ENCODE results near the gene LNPK.
"Not testable (repeated sequence)": the region's sequence is repeated elsewhere in the genome, so short reads cannot be mapped to it uniquely, and the experiment has no call there.

The LNPK gene

DNA sequence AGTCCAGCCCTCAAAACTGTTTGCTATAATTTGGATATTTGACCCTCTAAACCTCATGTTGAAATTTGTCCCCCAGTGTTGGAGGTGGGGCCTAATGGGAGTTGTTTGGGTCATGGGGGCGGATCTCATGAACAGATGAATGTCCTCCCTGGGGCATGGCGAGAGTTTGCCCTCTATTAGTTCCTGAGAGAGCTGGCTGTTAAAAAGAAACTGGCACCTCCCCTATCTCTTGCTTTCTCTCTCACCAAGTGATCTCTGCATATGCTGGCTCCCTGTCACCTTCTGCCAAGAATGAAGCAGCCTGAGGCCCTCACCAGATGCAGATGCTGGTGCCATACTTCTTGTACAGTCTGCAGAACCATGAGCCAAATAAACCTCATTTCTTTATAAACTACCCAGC, 12.0 kb downstream of the LNPK start:
- H2AFZ ChIP-seq (ENCODE audit: low read length), result no peak overlapping the region
- DNase-seq, result no peak
- no peak overlapping the region for H3K9ac ChIP-seq (ENCODE audit: low read length)
- H3K9me3 ChIP-seq (replicated peaks; ENCODE audit: insufficient read depth, low read length), result no peaks in the 10 kb centered on the region
- peaks cover 1% of the 10 kb centered on the region; the same call in 1 of the 2 replicates for H3K79me2 ChIP-seq (ENCODE audit: low read length)
- H3K27me3 ChIP-seq (replicated peaks; ENCODE audit: insufficient read depth, low read length), result no peaks in the 10 kb centered on the region
- no peaks in the 10 kb centered on the region for H3K4me1 ChIP-seq (ENCODE audit: low read length)
- TF ChIP-seq EZH2phosphoT487 (IDR thresholded peaks at IDR 0.05; ENCODE audit: low read length) (no peak), EZH2 (optimal IDR thresholded peaks at IDR 0.05; ENCODE audit: low read depth, low read length) (no peak)
- TF ChIP-seq, protein P1, sequence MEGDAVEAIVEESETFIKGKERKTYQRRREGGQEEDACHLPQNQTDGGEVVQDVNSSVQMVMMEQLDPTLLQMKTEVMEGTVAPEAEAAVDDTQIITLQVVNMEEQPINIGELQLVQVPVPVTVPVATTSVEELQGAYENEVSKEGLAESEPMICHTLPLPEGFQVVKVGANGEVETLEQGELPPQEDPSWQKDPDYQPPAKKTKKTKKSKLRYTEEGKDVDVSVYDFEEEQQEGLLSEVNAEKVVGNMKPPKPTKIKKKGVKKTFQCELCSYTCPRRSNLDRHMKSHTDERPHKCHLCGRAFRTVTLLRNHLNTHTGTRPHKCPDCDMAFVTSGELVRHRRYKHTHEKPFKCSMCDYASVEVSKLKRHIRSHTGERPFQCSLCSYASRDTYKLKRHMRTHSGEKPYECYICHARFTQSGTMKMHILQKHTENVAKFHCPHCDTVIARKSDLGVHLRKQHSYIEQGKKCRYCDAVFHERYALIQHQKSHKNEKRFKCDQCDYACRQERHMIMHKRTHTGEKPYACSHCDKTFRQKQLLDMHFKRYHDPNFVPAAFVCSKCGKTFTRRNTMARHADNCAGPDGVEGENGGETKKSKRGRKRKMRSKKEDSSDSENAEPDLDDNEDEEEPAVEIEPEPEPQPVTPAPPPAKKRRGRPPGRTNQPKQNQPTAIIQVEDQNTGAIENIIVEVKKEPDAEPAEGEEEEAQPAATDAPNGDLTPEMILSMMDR (IDR thresholded peaks at IDR 0.05; ENCODE audit: low read length), result no peak
- H3K4me2 ChIP-seq (ENCODE audit: low read depth, low read length), result no peak overlapping the region
- no peak overlapping the region for H3K4me3 ChIP-seq (ENCODE audit: low read length)
- H3F3A ChIP-seq (ENCODE audit: insufficient read depth, low read length), result no peaks in the 10 kb centered on the region
- H3K36me3 ChIP-seq (replicated peaks; ENCODE audit: insufficient read depth, low read length), result peaks cover 6% of the 10 kb centered on the region
- no peaks in the 10 kb centered on the region for H4K20me1 ChIP-seq (ENCODE audit: insufficient read depth, low read length)
- H3K27ac ChIP-seq (ENCODE audit: low read length), result no peak overlapping the region
- no peaks in the 10 kb centered on the region for H3K9me2 ChIP-seq (replicated peaks; ENCODE audit: insufficient read depth, low read length)

DNA sequence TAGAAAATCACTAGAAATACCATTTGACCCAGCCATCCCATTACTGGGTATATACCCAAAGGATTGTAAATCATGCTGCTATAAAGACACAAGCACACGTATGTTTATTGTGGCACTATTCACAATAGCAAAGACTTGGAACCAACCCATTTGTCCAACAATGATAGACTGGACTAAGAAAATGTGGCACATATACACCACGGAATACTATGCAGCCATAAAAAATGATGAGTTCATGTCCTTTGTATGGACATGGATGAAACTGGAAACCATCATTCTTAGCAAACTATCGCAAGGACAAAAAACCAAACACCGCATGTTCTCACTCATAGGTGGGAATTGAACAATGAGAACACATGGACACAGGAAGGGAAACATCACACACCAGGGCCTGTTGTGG, 14.9 kb downstream of the LNPK start:
- H3K27me3 ChIP-seq (replicated peaks; ENCODE audit: insufficient read depth, low read length); DNase-seq; H2AFZ ChIP-seq (ENCODE audit: low read length); H3F3A ChIP-seq (ENCODE audit: insufficient read depth, low read length); H4K20me1 ChIP-seq (ENCODE audit: insufficient read depth, low read length); H3K9me3 ChIP-seq (replicated peaks; ENCODE audit: insufficient read depth, low read length); H3K9ac ChIP-seq (ENCODE audit: low read length); H3K9me2 ChIP-seq (replicated peaks; ENCODE audit: insufficient read depth, low read length); H3K79me2 ChIP-seq (ENCODE audit: low read length); H3K4me1 ChIP-seq (ENCODE audit: low read length); H3K4me3 ChIP-seq (ENCODE audit: low read length); H3K27ac ChIP-seq (ENCODE audit: low read length); H3K4me2 ChIP-seq (ENCODE audit: low read depth, low read length); H3K36me3 ChIP-seq (replicated peaks; ENCODE audit: insufficient read depth, low read length): not testable (repeated sequence)

- Histone ChIP-seq H3K27me3 (replicated peaks; ENCODE audit: insufficient read depth, low read length) (no peaks in the 10 kb centered on the region), H3K9me3 (replicated peaks; ENCODE audit: insufficient read depth, low read length) (no peaks in the 10 kb centered on the region), H3K27ac (ENCODE audit: low read length) (no peak overlapping the region), H3K9ac (ENCODE audit: low read length) (no peak overlapping the region), H3K4me2 (ENCODE audit: low read depth, low read length) (no peak overlapping the region), H3F3A (ENCODE audit: insufficient read depth, low read length) (no peaks in the 10 kb centered on the region), H3K79me2 (ENCODE audit: low read length) (no peaks in the 10 kb centered on the region), H2AFZ (ENCODE audit: low read length) (no peak overlapping the region), H3K9me2 (replicated peaks; ENCODE audit: insufficient read depth, low read length) (no peaks in the 10 kb centered on the region), H3K36me3 (replicated peaks; ENCODE audit: insufficient read depth, low read length) (no peaks in the 10 kb centered on the region; the same call in 1 of the 2 replicates), H3K4me1 (ENCODE audit: low read length) (no peaks in the 10 kb centered on the region), H3K4me3 (ENCODE audit: low read length) (no peak overlapping the region), H4K20me1 (ENCODE audit: insufficient read depth, low read length) (no peaks in the 10 kb centered on the region)
- TF ChIP-seq EZH2 (optimal IDR thresholded peaks at IDR 0.05; ENCODE audit: low read depth, low read length) (no peak), EZH2phosphoT487 (IDR thresholded peaks at IDR 0.05; ENCODE audit: low read length) (no peak)
- TF ChIP-seq, protein P1 (IDR thresholded peaks at IDR 0.05; ENCODE audit: low read length), result no peak
- DNase-seq, result no peak
Observed at GRCh38 chr2:175984846-175985245, 17.2 kb downstream of the LNPK start.

DNA sequence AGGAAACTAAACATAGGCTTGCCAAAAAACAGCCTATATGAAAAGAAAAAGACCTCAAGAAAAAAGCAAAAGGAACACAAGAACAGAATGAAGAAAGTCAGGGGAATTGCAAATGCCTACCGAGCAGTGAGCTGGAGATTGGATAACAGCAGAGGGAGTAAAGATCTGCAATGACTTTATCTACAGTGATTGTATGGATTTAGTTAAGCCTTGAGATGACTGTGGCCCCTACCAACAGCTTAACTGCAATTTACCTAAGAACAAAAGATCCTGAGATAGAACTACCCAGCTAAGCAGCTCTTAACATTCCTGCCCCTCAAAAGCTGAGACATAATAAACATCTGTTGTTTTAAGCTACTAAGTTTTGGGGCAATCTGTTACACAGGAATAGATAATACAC, 20.5 kb downstream of the LNPK start:
- Histone ChIP-seq H2AFZ (ENCODE audit: low read length) (no peak overlapping the region), H3K79me2 (ENCODE audit: low read length) (no peaks in the 10 kb centered on the region), H3K9me3 (replicated peaks; ENCODE audit: insufficient read depth, low read length) (no peaks in the 10 kb centered on the region), H3K27ac (ENCODE audit: low read length) (no peak overlapping the region), H4K20me1 (ENCODE audit: insufficient read depth, low read length) (no peaks in the 10 kb centered on the region), H3K9me2 (replicated peaks; ENCODE audit: insufficient read depth, low read length) (no peaks in the 10 kb centered on the region), H3K36me3 (replicated peaks; ENCODE audit: insufficient read depth, low read length) (peaks cover 3% of the 10 kb centered on the region; the same call in 1 of the 2 replicates), H3K4me1 (ENCODE audit: low read length) (no peaks in the 10 kb centered on the region), H3K4me3 (ENCODE audit: low read length) (no peak overlapping the region), H3F3A (ENCODE audit: insufficient read depth, low read length) (no peaks in the 10 kb centered on the region), H3K27me3 (replicated peaks; ENCODE audit: insufficient read depth, low read length) (no peaks in the 10 kb centered on the region), H3K4me2 (ENCODE audit: low read depth, low read length) (no peak overlapping the region), H3K9ac (ENCODE audit: low read length) (no peak overlapping the region)
- DNase-seq, result no peak
- TF ChIP-seq EZH2 (optimal IDR thresholded peaks at IDR 0.05; ENCODE audit: low read depth, low read length) (no peak), EZH2phosphoT487 (IDR thresholded peaks at IDR 0.05; ENCODE audit: low read length) (no peak)
- TF ChIP-seq, protein P1 (IDR thresholded peaks at IDR 0.05; ENCODE audit: low read length), result no peak
